ENCODE measurements around the gene SLC27A1.

DNA sequence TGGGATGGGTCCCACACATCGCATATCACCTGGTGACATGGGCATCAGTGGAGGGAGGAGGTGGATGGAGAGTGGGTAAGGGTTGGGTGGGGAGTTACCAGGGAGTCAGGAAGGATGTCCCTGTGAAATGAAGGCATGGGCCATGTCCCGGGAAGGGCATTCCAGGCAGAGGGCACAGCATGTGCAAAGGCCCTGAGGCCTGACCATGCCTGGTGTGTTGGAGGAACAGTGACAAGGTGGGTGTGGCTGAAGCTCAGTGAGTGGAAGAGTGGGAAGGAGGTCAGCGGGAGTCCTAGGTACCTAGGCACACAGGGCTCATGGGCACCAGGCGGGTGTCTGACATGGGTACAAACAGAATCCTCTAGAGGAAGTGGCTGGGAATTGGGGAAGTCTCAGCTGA lies 74.1 kb downstream of the SLC27A1 start:
- TF ChIP-seq SNAI2 (CRISPR knock-in tag; IDR thresholded peaks at IDR 0.05) (no peak), ZNF70 (CRISPR knock-in tag; IDR thresholded peaks at IDR 0.05) (no peak), ZFP3 (CRISPR knock-in tag; IDR thresholded peaks at IDR 0.05) (no peak)
- TF ChIP-seq, protein P1, sequence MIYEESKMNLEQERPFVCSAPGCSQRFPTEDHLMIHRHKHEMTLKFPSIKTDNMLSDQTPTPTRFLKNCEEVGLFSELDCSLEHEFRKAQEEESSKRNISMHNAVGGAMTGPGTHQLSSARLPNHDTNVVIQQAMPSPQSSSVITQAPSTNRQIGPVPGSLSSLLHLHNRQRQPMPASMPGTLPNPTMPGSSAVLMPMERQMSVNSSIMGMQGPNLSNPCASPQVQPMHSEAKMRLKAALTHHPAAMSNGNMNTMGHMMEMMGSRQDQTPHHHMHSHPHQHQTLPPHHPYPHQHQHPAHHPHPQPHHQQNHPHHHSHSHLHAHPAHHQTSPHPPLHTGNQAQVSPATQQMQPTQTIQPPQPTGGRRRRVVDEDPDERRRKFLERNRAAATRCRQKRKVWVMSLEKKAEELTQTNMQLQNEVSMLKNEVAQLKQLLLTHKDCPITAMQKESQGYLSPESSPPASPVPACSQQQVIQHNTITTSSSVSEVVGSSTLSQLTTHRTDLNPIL (CRISPR knock-in tag; IDR thresholded peaks at IDR 0.05; ENCODE audit: low read depth): no peak
- TF ChIP-seq, protein P2, sequence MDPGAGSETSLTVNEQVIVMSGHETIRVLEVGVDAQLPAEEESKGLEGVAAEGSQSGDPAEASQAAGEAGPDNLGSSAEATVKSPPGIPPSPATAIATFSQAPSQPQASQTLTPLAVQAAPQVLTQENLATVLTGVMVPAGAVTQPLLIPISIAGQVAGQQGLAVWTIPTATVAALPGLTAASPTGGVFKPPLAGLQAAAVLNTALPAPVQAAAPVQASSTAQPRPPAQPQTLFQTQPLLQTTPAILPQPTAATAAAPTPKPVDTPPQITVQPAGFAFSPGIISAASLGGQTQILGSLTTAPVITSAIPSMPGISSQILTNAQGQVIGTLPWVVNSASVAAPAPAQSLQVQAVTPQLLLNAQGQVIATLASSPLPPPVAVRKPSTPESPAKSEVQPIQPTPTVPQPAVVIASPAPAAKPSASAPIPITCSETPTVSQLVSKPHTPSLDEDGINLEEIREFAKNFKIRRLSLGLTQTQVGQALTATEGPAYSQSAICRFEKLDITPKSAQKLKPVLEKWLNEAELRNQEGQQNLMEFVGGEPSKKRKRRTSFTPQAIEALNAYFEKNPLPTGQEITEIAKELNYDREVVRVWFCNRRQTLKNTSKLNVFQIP (CRISPR knock-in tag; IDR thresholded peaks at IDR 0.05; ENCODE audit: borderline replicate concordance, low read depth): no peak
